Measurements from ENCODE around the gene FN3KRP. TPM values are rescaled to one million over a fixed set of nuclear protein-coding genes. Genes with fewer than 3 reads are reported as not detected.

The FN3KRP gene
- total and polyA plus RNA-seq, 2 of the 13 experiments (the other 11 are each of a cell fraction or from before 2014, with no cell fraction given): 22.4 to 28.2 TPM

DNA sequence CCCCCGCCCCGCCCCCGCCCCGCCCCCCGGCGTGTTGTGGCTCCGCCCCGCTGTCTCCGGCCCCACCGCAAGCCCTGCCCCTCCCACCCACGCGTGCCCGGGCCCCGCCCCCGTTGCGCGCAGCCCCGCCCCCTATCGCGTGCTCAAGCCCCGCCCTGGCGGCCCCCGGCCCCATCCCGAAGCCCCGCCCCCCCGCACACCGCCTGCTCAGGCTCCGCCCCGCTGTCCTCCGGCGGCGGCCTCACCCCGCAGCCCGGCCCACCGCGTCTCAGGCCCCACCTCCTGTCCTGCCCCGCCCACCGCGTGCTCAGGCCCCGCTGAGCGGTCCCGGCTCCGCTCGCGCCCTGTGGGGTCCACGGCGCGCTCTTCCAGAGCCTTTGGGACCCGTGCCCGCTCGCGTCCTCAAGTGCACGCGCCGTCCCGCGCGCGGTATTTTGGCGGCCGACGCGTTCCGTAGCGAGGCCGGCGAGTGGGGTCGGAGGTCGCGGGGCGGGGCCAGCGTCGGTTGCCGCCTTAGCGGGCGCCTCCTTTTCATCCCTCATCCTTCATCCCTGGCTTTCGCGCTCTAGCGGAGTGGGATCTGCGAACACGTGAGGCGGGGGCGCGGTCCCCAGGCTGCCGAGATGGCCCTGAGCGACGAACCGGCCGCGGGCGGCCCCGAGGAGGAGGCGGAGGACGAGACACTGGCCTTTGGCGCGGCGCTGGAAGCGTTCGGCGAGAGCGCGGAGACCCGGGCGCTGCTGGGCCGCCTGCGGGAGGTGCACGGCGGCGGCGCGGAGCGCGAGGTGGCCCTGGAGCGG, 35.3 kb downstream of the FN3KRP start, which contains the start of gene TBCD (continued):
- TF ChIP-seq WIZ (CRISPR knock-in tag; IDR thresholded peaks at IDR 0.05) (peak; percentile 37; the same call in 1 of the 2 replicates), ZNF770 (CRISPR knock-in tag; IDR thresholded peaks at IDR 0.05) (peak; percentile 84), ISX (CRISPR knock-in tag; conservative IDR thresholded peaks at IDR 0.05) (peak; percentile 46; the same call in 1 of the 2 replicates), ZC3H4 (CRISPR knock-in tag; IDR thresholded peaks at IDR 0.05; ENCODE audit: borderline replicate concordance) (no peak), ZNF674 (CRISPR knock-in tag; IDR thresholded peaks at IDR 0.05; ENCODE audit: low read depth) (no peak; the same call in 1 of the 2 replicates), MTA3 (CRISPR knock-in tag; IDR thresholded peaks at IDR 0.05) (no peak), ZFP36L1 (CRISPR knock-in tag; IDR thresholded peaks at IDR 0.05) (peak; percentile 67; the same call in 1 of the 2 replicates), ZBTB20 (CRISPR knock-in tag; IDR thresholded peaks at IDR 0.05; ENCODE audit: borderline replicate concordance, low read depth) (peak; percentile 65; the same call in 1 of the 2 replicates), FOXP1 (IDR thresholded peaks at IDR 0.05) (no peak), FOXP1 (CRISPR knock-in tag; IDR thresholded peaks at IDR 0.05) (0 out of 2 replicates have a peak, but pooled peaks have one; percentile 37), TAF15 (IDR thresholded peaks at IDR 0.05; ENCODE audit: low read depth, low read length, poor library complexity, severe bottlenecking) (peak; percentile 52), ZNF687 (CRISPR knock-in tag; IDR thresholded peaks at IDR 0.05) (peak; percentile 96), KAT2B (IDR thresholded peaks at IDR 0.05; ENCODE audit: borderline replicate concordance, low read depth, low read length) (no peak), LBX2 (CRISPR knock-in tag; IDR thresholded peaks at IDR 0.05; ENCODE audit: borderline replicate concordance) (peak; percentile 56; the same call in 1 of the 2 replicates), ZBTB37 (CRISPR knock-in tag; IDR thresholded peaks at IDR 0.05) (no peak), HDAC6 (IDR thresholded peaks at IDR 0.05; ENCODE audit: low read depth, low read length) (no peak), CAMTA2 (CRISPR knock-in tag; IDR thresholded peaks at IDR 0.05; ENCODE audit: borderline replicate concordance) (no peak), NAIF1 (CRISPR knock-in tag; IDR thresholded peaks at IDR 0.05; ENCODE audit: borderline replicate concordance) (no peak), ZSCAN31 (CRISPR knock-in tag; IDR thresholded peaks at IDR 0.05; ENCODE audit: low read depth) (peak; percentile 62; the same call in 1 of the 2 replicates)
- TF ChIP-seq, protein P1, sequence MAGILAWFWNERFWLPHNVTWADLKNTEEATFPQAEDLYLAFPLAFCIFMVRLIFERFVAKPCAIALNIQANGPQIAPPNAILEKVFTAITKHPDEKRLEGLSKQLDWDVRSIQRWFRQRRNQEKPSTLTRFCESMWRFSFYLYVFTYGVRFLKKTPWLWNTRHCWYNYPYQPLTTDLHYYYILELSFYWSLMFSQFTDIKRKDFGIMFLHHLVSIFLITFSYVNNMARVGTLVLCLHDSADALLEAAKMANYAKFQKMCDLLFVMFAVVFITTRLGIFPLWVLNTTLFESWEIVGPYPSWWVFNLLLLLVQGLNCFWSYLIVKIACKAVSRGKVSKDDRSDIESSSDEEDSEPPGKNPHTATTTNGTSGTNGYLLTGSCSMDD (CRISPR knock-in tag; IDR thresholded peaks at IDR 0.05): 0 out of 2 replicates have a peak, but pooled peaks have one; percentile 20
